Measurements from ENCODE around the gene DRAM1.

DNA sequence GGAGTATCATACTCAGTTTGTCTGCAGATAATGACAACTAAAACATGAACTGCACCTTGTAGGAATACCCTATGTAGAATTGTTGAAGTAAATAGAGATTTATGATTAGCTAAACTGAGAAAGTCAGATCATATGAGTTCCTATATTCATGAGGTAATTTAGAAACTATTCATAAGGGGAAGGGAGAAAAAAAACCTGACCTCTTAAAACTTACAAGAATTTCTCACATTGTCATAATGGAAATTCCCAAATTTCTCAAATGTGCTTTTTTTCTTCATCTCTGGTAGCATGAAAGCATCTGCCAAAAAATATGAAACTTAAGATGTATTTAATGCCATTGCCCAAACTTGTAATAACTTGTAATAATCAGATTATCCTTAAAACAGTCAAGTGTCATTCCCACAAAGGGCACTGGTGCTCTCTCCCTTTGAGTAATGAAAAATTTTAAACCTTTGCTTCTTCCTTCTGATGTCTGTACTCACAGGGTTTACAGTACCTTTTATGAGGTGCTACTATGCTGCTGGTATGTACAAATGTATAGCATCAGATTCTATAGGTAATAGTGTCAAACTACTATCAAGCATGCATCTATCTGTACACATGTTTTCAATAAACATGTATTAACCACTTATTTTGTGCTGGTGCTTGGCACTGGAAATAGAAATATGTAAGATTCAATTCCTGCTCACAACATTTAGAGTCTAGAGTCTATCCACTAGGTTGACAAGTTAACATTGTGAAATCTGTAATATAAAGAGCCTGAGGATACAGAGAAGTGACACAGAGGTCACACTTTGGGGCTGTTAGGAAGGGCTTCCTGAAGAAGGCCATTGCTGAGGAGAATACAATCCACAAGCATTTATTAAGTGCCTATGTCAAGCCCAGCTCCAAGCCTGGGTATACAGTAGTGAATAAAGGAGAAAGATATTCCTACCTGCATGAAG is 17.4 kb upstream of the DRAM1 start:
- TF ChIP-seq, protein P1, sequence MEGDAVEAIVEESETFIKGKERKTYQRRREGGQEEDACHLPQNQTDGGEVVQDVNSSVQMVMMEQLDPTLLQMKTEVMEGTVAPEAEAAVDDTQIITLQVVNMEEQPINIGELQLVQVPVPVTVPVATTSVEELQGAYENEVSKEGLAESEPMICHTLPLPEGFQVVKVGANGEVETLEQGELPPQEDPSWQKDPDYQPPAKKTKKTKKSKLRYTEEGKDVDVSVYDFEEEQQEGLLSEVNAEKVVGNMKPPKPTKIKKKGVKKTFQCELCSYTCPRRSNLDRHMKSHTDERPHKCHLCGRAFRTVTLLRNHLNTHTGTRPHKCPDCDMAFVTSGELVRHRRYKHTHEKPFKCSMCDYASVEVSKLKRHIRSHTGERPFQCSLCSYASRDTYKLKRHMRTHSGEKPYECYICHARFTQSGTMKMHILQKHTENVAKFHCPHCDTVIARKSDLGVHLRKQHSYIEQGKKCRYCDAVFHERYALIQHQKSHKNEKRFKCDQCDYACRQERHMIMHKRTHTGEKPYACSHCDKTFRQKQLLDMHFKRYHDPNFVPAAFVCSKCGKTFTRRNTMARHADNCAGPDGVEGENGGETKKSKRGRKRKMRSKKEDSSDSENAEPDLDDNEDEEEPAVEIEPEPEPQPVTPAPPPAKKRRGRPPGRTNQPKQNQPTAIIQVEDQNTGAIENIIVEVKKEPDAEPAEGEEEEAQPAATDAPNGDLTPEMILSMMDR (IDR thresholded peaks at IDR 0.05; ENCODE audit: insufficient read depth, low read length): no peak
- TF ChIP-seq POLR2AphosphoS5 (IDR thresholded peaks at IDR 0.05; ENCODE audit: low read depth): no peak

All from HL-60 (cell line).